Uterus (tissue), 2 donors: ENCODE measurements around the gene TMEM120B.

Experiments used
- POLR2A ChIP-seq, 2 donors: fragments of 450-650 bp; IDR thresholded peaks; one replicate each; pipeline ENCODE4 v1.6.1; 2016; ENCODE audit warnings: antibody characterized with exemption in 2 of 2, mild to moderate bottlenecking in 1 of 2, moderate library complexity in 1 of 2
- TF ChIP-seq, protein P1 (sequence below), 4 experiments: fragments of 200-600 bp in 2 of 4; fragments of 450-650 bp in 2 of 4; sonication (generic) in 2 of 4; IDR thresholded peaks; one replicate each; pipeline ENCODE4 v1.5.1; 2016 to 2019; ENCODE audit warnings: antibody characterized with exemption in 4 of 4, mild to moderate bottlenecking in 2 of 4, moderate library complexity in 1 of 4

DNA sequence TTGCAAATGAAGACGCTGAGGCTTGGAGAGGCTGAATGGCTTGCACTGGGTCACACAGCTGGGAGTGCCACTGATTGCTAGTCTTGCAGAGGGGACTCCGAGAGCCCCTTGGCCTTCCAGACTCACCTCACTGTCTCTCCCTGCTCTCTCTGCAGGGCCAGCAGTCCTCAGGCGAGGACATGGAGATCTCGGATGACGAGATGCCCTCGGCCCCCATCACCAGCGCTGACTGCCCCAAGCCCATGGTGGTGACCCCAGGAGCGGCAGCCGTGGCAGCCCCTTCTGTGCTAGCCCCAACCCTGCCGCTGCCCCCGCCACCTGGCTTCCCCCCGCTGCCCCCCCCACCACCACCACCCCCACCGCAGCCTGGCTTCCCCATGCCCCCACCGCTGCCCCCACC, 101.4 kb downstream of the TMEM120B start:
- TF ChIP-seq, protein P1, sequence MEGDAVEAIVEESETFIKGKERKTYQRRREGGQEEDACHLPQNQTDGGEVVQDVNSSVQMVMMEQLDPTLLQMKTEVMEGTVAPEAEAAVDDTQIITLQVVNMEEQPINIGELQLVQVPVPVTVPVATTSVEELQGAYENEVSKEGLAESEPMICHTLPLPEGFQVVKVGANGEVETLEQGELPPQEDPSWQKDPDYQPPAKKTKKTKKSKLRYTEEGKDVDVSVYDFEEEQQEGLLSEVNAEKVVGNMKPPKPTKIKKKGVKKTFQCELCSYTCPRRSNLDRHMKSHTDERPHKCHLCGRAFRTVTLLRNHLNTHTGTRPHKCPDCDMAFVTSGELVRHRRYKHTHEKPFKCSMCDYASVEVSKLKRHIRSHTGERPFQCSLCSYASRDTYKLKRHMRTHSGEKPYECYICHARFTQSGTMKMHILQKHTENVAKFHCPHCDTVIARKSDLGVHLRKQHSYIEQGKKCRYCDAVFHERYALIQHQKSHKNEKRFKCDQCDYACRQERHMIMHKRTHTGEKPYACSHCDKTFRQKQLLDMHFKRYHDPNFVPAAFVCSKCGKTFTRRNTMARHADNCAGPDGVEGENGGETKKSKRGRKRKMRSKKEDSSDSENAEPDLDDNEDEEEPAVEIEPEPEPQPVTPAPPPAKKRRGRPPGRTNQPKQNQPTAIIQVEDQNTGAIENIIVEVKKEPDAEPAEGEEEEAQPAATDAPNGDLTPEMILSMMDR (IDR thresholded peaks at IDR 0.05): no peak
- TF ChIP-seq POLR2A (IDR thresholded peaks at IDR 0.05): no peak
